Lung (tissue), 12 donors: ENCODE measurements around the gene ARHGDIB. TPM values are rescaled to one million over a fixed set of nuclear protein-coding genes. Genes with fewer than 3 reads are reported as not detected.

Experiments
- ATAC-seq: fragments of 200-7000 bp; cut with Tn5 transposase; one replicate; pipeline ENCODE4 v1.9.1; 2020; ENCODE audit warnings: moderate number of reproducible peaks; ENCODE audit not compliant: insufficient read depth, low FRiP score
- DNase-seq, 3 donors: peaks; one replicate each; pipeline ENCODE4 v3.0.0-alpha.2; 2013 to 2017
- H3K27ac ChIP-seq, 2 donors: one replicate each; pipeline ENCODE4 v1.5.1; 2013; ENCODE audit warnings: mild to moderate bottlenecking in 2 of 2, moderate library complexity in 2 of 2, control low read depth in 1 of 2, inconsistent platforms in 1 of 2, low read depth in 1 of 2, low read length in 1 of 2
- H3K27me3 ChIP-seq, 3 donors: one replicate each; pipeline ENCODE4 v1.5.1; 2013; ENCODE audit warnings: low read length in 2 of 3; ENCODE audit not compliant: control insufficient read depth in 3 of 3, insufficient read depth in 3 of 3
- H3K36me3 ChIP-seq, 4 donors: one replicate each; pipeline ENCODE4 v1.5.1; 2013; ENCODE audit warnings: low read length in 4 of 4, mild to moderate bottlenecking in 1 of 4, moderate library complexity in 1 of 4; ENCODE audit not compliant: control insufficient read depth in 4 of 4, insufficient read depth in 4 of 4
- H3K4me1 ChIP-seq, 5 donors: one replicate each; pipeline ENCODE4 v1.5.1; 2013; ENCODE audit warnings: low read length in 5 of 5, mild to moderate bottlenecking in 2 of 5, moderate library complexity in 1 of 5; ENCODE audit not compliant: control insufficient read depth in 5 of 5, insufficient read depth in 5 of 5
- H3K4me3 ChIP-seq: one replicate; pipeline ENCODE4 v1.5.1; 2013; ENCODE audit warnings: mild to moderate bottlenecking, control low read depth, moderate library complexity
- H3K9ac ChIP-seq, 2 donors: one replicate each; pipeline ENCODE4 v1.5.1; 2013; ENCODE audit warnings: low read length in 2 of 2, control low read depth in 1 of 2; ENCODE audit not compliant: insufficient read depth in 1 of 2
- H3K9me3 ChIP-seq, 4 donors: one replicate each; pipeline ENCODE4 v1.5.1; 2013; ENCODE audit warnings: low read length in 3 of 4, mild to moderate bottlenecking in 1 of 4, moderate library complexity in 1 of 4; ENCODE audit not compliant: control insufficient read depth in 4 of 4, insufficient read depth in 3 of 4
- CTCF ChIP-seq: IDR thresholded peaks from 2 replicates; pipeline ENCODE4 v1.5.1; 2012; ENCODE audit warnings: mild to moderate bottlenecking; ENCODE audit errors: control extremely low read depth, extremely low read depth
- WGBS, 2 donors: extraction: QIAGEN DNeasy Blood & Tissue Kit; methylation state at CpG; one replicate each; pipeline ENCODE4 v1.1.7; 2013; 5-methylcytosine and 5-hydroxymethylcytosine counted together
- polyA plus RNA-seq, 2 donors: library from polyadenylated mRNA; stranded (reverse); fragments of 200-250 nt; gene quantifications; one replicate each; pipeline ENCODE4 v1.2.1, GENCODE V29; 2013
- total RNA-seq, 2 donors: library from RNA; depleted of rRNA in 1 of 2; stranded (reverse); fragments of >200 nt in 1 of 2; gene quantifications; one replicate each; pipeline ENCODE4 v1.2.1, GENCODE V29; 2014 to 2021
- donor health status: control.
- donor health status: control.
- donor health status: Bipolar disorder and iron deficiency.
- donor health status: healthy.
- donor health status: DM: yes; HTN: yes; CAD: no.

ARHGDIB gene
- total and polyA plus RNA-seq, 4 donors, result 66.5 to 597 (median 259) TPM

GRCh38 chr12:14970473-14970872, 9.1 kb upstream of the ARHGDIB start:
- ATAC-seq (no peak), DNase-seq (no peak)
- no peak overlapping the region for H3K27ac ChIP-seq
- peaks cover 0 to 3% (median 0%) of the 10 kb centered on the region in 5 donors for H3K4me1 ChIP-seq
- no peak for TF ChIP-seq CTCF
- H3K4me3 ChIP-seq, result no peak overlapping the region
- 76 to 89% methylated on average over 4 of the region's 4 CpGs for WGBS, 2 donors
- no peaks in the 10 kb centered on the region for H3K9me3 ChIP-seq
- no peaks in the 10 kb centered on the region for H3K36me3 ChIP-seq
- no peaks in the 10 kb centered on the region for H3K27me3 ChIP-seq
- no peak overlapping the region for H3K9ac ChIP-seq

GRCh38 chr12:14968478-14968877, 7.1 kb upstream of the ARHGDIB start:
- Histone ChIP-seq H3K4me1 (peaks cover 0 to 3% (median 0%) of the 10 kb centered on the region in 5 donors), H3K4me3 (no peak overlapping the region), H3K27ac (no peak overlapping the region), H3K9ac (no peak overlapping the region), H3K9me3 (no peaks in the 10 kb centered on the region), H3K36me3 (no peaks in the 10 kb centered on the region), H3K27me3 (no peaks in the 10 kb centered on the region)
- WGBS, 2 donors, result 83 to 85% methylated on average over 3 of the region's 3 CpGs
- TF ChIP-seq CTCF, result no peak
- ATAC-seq (no peak), DNase-seq (no peak)

GRCh38 chr12:14965221-14965620, 3.8 kb upstream of the ARHGDIB start:
- WGBS, 2 donors, result 93 to 96% methylated on average over 2 of the region's 2 CpGs
- ATAC-seq (no peak), DNase-seq (no peak)
- Histone ChIP-seq H3K27ac (no peak overlapping the region), H3K4me1 (peaks cover 0 to 3% (median 0%) of the 10 kb centered on the region in 5 donors), H3K27me3 (no peaks in the 10 kb centered on the region), H3K36me3 (no peaks in the 10 kb centered on the region), H3K4me3 (no peak overlapping the region), H3K9ac (no peak overlapping the region), H3K9me3 (no peaks in the 10 kb centered on the region)
- TF ChIP-seq CTCF, result no peak

- no peaks in the 10 kb centered on the region for H3K27me3 ChIP-seq
- WGBS, 2 donors, result 61 to 73% methylated on average over 2 of the region's 2 CpGs
- DNase-seq (no peak), ATAC-seq (no peak)
- H3K4me3 ChIP-seq, result no peak overlapping the region
- no peak overlapping the region for H3K9ac ChIP-seq
- no peak for TF ChIP-seq CTCF
- H3K27ac ChIP-seq, result no peak overlapping the region
- H3K9me3 ChIP-seq, result no peaks in the 10 kb centered on the region
- no peaks in the 10 kb centered on the region for H3K36me3 ChIP-seq
- peaks cover 0 to 3% (median 2%) of the 10 kb centered on the region in 5 donors for H3K4me1 ChIP-seq
Measured at GRCh38 chr12:14964406-14964805, 3.0 kb upstream of the ARHGDIB start.
